Uterus (tissue), 2 donors: ENCODE measurements around the gene NOP16.

Experiments used
- CTCF ChIP-seq, 4 experiments: fragments of 200-600 bp in 2 of 4; fragments of 450-650 bp in 2 of 4; sonication (generic) in 2 of 4; IDR thresholded peaks; one replicate each; pipeline ENCODE4 v1.5.1; 2016 to 2019; ENCODE audit warnings: antibody characterized with exemption in 4 of 4, mild to moderate bottlenecking in 2 of 4, moderate library complexity in 1 of 4
- POLR2A ChIP-seq, 2 donors: fragments of 450-650 bp; IDR thresholded peaks; one replicate each; pipeline ENCODE4 v1.6.1; 2016; ENCODE audit warnings: antibody characterized with exemption in 2 of 2, mild to moderate bottlenecking in 1 of 2, moderate library complexity in 1 of 2

- TF ChIP-seq CTCF (IDR thresholded peaks at IDR 0.05) (no peak), POLR2A (IDR thresholded peaks at IDR 0.05) (no peak)
Measured at GRCh38 chr5:176353533-176353932, 34.9 kb downstream of the NOP16 start.
